MM.1S (cell line): Measurements from ENCODE around the gene PRR15L.

Experiments
- EZH2 ChIP-seq: fragments of 300-600 bp; sonication (generic); optimal IDR thresholded peaks from 2 replicates; pipeline ENCODE3; 2017; ENCODE audit warnings: low read depth, mild to moderate bottlenecking, antibody characterized with exemption, low read length, mixed read lengths
- TF ChIP-seq, protein P1 (sequence below): fragments of 300-600 bp; sonication (generic); IDR thresholded peaks from 2 replicates; pipeline ENCODE4 v1.5.1; 2016; ENCODE audit warnings: antibody characterized with exemption, low read length, mixed read lengths

DNA sequence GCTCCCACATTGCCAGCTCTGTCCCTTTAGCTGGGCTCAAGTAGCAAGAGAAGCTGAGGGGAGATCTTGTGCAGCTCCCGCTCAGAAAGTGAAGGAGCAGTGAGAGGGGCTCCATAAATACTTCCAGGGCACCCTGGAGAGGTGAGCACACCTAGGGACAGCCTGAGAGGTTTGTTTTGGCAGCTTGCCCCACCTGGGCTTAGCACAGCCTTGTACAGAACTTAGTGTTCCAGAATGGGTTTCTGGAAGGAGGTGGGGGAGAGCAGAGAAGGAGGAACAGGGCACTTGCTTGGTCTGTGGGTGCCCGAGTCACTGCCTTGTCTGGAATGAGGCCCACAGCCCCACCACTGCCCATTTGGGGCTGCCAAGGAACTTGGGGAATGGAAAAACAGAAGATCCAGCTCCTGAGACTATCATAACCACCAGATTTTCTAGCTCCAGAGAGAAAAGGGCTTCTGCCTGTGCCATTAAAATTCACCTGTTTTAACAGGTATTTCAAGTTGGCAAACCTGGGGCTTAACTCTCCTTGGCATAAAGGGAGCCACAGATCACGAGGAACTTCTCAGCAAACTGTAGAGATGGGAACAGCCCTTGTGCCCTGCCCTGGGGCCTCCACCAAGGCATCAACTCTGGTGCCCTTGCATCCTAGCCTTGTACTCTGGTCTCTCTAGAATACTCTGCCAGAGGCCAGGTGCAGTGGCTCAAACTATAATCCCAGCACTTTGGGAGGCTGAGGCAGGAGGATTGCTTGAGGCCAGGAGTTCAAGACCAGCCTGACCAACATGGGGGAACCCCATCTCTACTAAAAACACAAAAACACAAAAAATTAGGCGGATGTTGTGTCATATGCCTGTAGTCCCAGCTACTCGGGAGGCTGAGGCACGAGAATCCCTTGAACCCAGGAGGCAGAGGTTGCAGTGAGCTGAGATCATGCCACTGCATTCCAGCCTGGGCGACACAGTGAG, 1.9 kb downstream of the PRR15L start:
- TF ChIP-seq, protein P1, sequence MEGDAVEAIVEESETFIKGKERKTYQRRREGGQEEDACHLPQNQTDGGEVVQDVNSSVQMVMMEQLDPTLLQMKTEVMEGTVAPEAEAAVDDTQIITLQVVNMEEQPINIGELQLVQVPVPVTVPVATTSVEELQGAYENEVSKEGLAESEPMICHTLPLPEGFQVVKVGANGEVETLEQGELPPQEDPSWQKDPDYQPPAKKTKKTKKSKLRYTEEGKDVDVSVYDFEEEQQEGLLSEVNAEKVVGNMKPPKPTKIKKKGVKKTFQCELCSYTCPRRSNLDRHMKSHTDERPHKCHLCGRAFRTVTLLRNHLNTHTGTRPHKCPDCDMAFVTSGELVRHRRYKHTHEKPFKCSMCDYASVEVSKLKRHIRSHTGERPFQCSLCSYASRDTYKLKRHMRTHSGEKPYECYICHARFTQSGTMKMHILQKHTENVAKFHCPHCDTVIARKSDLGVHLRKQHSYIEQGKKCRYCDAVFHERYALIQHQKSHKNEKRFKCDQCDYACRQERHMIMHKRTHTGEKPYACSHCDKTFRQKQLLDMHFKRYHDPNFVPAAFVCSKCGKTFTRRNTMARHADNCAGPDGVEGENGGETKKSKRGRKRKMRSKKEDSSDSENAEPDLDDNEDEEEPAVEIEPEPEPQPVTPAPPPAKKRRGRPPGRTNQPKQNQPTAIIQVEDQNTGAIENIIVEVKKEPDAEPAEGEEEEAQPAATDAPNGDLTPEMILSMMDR: no peak
- no peak for TF ChIP-seq EZH2
